GM23338 (cell line): ENCODE results near the gene PCDH12. TPM values are rescaled to one million over a fixed set of nuclear protein-coding genes. Genes with fewer than 3 reads are reported as not detected.

Experiments used
- ATAC-seq: fragments of 200-7000 bp; cut with Tn5 transposase; 3 replicates; pipeline ENCODE4 v1.9.1; 2020
- DNase-seq: peaks from one replicate; pipeline ENCODE4 v3.0.0-alpha.2; 2015; ENCODE audit warnings: low spot score
- H2AFZ ChIP-seq: fragments of 200-600 bp; sonication (generic); 2 replicates; pipeline ENCODE4 v1.8.0; 2016; ENCODE audit warnings: antibody characterized with exemption, mild to moderate bottlenecking, moderate library complexity
- H3F3A ChIP-seq: fragments of 200-600 bp; sonication (generic); replicated peaks from 2 replicates; pipeline ENCODE4 v1.8.0; 2017; ENCODE audit warnings: antibody characterized with exemption, mixed run types, low read depth
- H3K27ac ChIP-seq: fragments of 200-600 bp; sonication (generic); 2 replicates; pipeline ENCODE4 v1.6.1; 2016; ENCODE audit warnings: low read depth
- H3K27me3 ChIP-seq: fragments of 200-600 bp; sonication (generic); 2 replicates; pipeline ENCODE4 v1.8.0; 2016; ENCODE audit warnings: mild to moderate bottlenecking, mixed run types, moderate library complexity; ENCODE audit not compliant: insufficient read depth
- H3K36me3 ChIP-seq: fragments of 200-600 bp; sonication (generic); 2 replicates; pipeline ENCODE4 v1.8.0; 2016; ENCODE audit warnings: mild to moderate bottlenecking; ENCODE audit not compliant: insufficient read depth
- H3K4me1 ChIP-seq: fragments of 200-600 bp; sonication (generic); 2 replicates; pipeline ENCODE4 v1.8.0; 2016; ENCODE audit warnings: mild to moderate bottlenecking, moderate library complexity; ENCODE audit not compliant: insufficient read depth
- H3K4me2 ChIP-seq: fragments of 200-600 bp; sonication (generic); 2 replicates; pipeline ENCODE4 v1.7.1; 2017; ENCODE audit warnings: mixed run types
- H3K4me3 ChIP-seq: fragments of 200-600 bp; sonication (generic); 2 replicates; pipeline ENCODE4 v1.6.1; 2016; ENCODE audit warnings: mixed run types
- H3K79me2 ChIP-seq: fragments of 200-600 bp; sonication (generic); replicated peaks from 2 replicates; pipeline ENCODE4 v1.8.0; 2017; ENCODE audit warnings: mild to moderate bottlenecking; ENCODE audit not compliant: insufficient read depth
- H3K9me2 ChIP-seq: fragments of 200-600 bp; sonication (generic); 2 replicates; pipeline ENCODE4 v1.8.0; 2017; ENCODE audit not compliant: insufficient read depth
- H4K20me1 ChIP-seq: fragments of 200-600 bp; sonication (generic); replicated peaks from 2 replicates; pipeline ENCODE4 v1.8.0; 2017; ENCODE audit warnings: mild to moderate bottlenecking; ENCODE audit not compliant: insufficient read depth
- H3K27ac Mint-ChIP-seq: 2 replicates; pipeline ENCODE4 v1.8.0; 2020; ENCODE audit warnings: inconsistent platforms, mild to moderate bottlenecking, moderate library complexity, mixed read lengths
- H3K27me3 Mint-ChIP-seq: 3 replicates; pipeline ENCODE4 v1.8.0; 2022; ENCODE audit warnings: low read depth, mild to moderate bottlenecking, moderate library complexity, mixed read lengths, inconsistent platforms; ENCODE audit not compliant: insufficient read depth, poor library complexity
- H3K36me3 Mint-ChIP-seq: 3 replicates; pipeline ENCODE4 v1.8.0; 2021; ENCODE audit warnings: low read depth, mild to moderate bottlenecking, inconsistent platforms, moderate library complexity, mixed read lengths
- H3K4me1 Mint-ChIP-seq: 3 replicates; pipeline ENCODE4 v1.8.0; 2020; ENCODE audit warnings: mild to moderate bottlenecking, inconsistent platforms, mixed read lengths
- H3K4me3 Mint-ChIP-seq: 3 replicates; pipeline ENCODE4 v1.8.0; 2021; ENCODE audit warnings: moderate library complexity, mild to moderate bottlenecking, inconsistent platforms, mixed read lengths
- H3K9me3 Mint-ChIP-seq: 3 replicates; pipeline ENCODE4 v1.8.0; 2020; ENCODE audit warnings: moderate library complexity, mild to moderate bottlenecking, inconsistent platforms, mixed read lengths
- CREB1 ChIP-seq: fragments of 250-450 bp; sonication (Bioruptor Pico); IDR thresholded peaks from 2 replicates; pipeline ENCODE4 v1.5.0; 2020; ENCODE audit warnings: low read depth, mild to moderate bottlenecking, moderate library complexity
- ETS1 ChIP-seq: IDR thresholded peaks from 2 replicates; pipeline ENCODE4 v1.6.1; 2016; ENCODE audit warnings: antibody characterized with exemption
- EZH2 ChIP-seq: fragments of 200-600 bp; sonication (generic); IDR thresholded peaks from one replicate; pipeline ENCODE4 v1.8.0; 2017; ENCODE audit warnings: antibody characterized with exemption, mild to moderate bottlenecking, low read depth; ENCODE audit not compliant: unreplicated experiment
- EZH2phosphoT487 ChIP-seq: fragments of 200-600 bp; sonication (generic); IDR thresholded peaks from one replicate; pipeline ENCODE4 v1.8.1; 2018; ENCODE audit warnings: antibody characterized with exemption; ENCODE audit not compliant: unreplicated experiment
- JUNB ChIP-seq: IDR thresholded peaks from one replicate; pipeline ENCODE4 v1.6.1; 2016; ENCODE audit warnings: antibody characterized with exemption; ENCODE audit not compliant: unreplicated experiment
- NANOG ChIP-seq: IDR thresholded peaks from 2 replicates; pipeline ENCODE4 v1.6.1; 2016; ENCODE audit warnings: antibody characterized with exemption, borderline replicate concordance
- POLR2AphosphoS5 ChIP-seq: IDR thresholded peaks from 2 replicates; pipeline ENCODE4 v1.6.1; 2016; ENCODE audit warnings: antibody characterized with exemption, low read depth
- ZNF114 ChIP-seq: fragments of 250-450 bp; sonication (Bioruptor Pico); IDR thresholded peaks from 2 replicates; pipeline ENCODE4 v1.5.0; 2020; ENCODE audit warnings: mild to moderate bottlenecking, moderate library complexity
- ZNF331 ChIP-seq: fragments of 250-450 bp; sonication (Bioruptor Pico); IDR thresholded peaks from 2 replicates; pipeline ENCODE4 v1.5.0; 2020; ENCODE audit warnings: low read depth, mild to moderate bottlenecking, moderate library complexity
- polyA plus RNA-seq: library from polyadenylated mRNA; unstranded; fragments of >200 nt; fragmentation: Nextera tagmentation; extraction: Ambion mirVana; gene quantifications from 2 replicates; pipeline ENCODE4 v1.2.1, GENCODE V29; 2016
- total RNA-seq: library from RNA; depleted of rRNA; stranded (reverse); fragments of >200 nt; shearing (Covaris generic); gene quantifications from 2 replicates; pipeline ENCODE4 v1.2.3, GENCODE V29; 2014
- TF ChIP-seq, protein P1 (sequence below), 2 experiments: fragments of 200-600 bp in 1 of 2; sonication (generic) in 1 of 2; conservative IDR thresholded peaks; 2 replicates each; pipeline versions ENCODE4 v1.5.1 to v1.6.1; 2016 to 2017; ENCODE audit warnings: antibody characterized with exemption in 2 of 2, low read depth in 2 of 2, mild to moderate bottlenecking in 2 of 2, moderate library complexity in 1 of 2
- TF ChIP-seq, protein P2 (sequence below): fragments of 250-450 bp; sonication (Bioruptor Pico); IDR thresholded peaks from 2 replicates; pipeline ENCODE4 v1.5.0; 2020; ENCODE audit warnings: mild to moderate bottlenecking, moderate library complexity

PCDH12 gene
- total and polyA plus RNA-seq, 2 experiments from 2014 or later = 0.14 to 0.29 TPM

- TF ChIP-seq, protein P1, sequence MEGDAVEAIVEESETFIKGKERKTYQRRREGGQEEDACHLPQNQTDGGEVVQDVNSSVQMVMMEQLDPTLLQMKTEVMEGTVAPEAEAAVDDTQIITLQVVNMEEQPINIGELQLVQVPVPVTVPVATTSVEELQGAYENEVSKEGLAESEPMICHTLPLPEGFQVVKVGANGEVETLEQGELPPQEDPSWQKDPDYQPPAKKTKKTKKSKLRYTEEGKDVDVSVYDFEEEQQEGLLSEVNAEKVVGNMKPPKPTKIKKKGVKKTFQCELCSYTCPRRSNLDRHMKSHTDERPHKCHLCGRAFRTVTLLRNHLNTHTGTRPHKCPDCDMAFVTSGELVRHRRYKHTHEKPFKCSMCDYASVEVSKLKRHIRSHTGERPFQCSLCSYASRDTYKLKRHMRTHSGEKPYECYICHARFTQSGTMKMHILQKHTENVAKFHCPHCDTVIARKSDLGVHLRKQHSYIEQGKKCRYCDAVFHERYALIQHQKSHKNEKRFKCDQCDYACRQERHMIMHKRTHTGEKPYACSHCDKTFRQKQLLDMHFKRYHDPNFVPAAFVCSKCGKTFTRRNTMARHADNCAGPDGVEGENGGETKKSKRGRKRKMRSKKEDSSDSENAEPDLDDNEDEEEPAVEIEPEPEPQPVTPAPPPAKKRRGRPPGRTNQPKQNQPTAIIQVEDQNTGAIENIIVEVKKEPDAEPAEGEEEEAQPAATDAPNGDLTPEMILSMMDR (conservative IDR thresholded peaks at IDR 0.05; ENCODE audit: low read depth in 2 of 2) = peak in 1 of 2 experiments; percentile 22; a peak in 2 of 4 replicates
- TF ChIP-seq EZH2 = no peak
- Mint-ChIP-seq H3K9me3 (no peaks in the 10 kb centered on the region), H3K36me3 (peaks cover 84% of the 10 kb centered on the region), H3K27ac (no peak overlapping the region), H3K4me1 (peaks cover 4% of the 10 kb centered on the region; the same call in 1 of the 3 replicates), H3K4me3 (no peak overlapping the region), H3K27me3 (peaks cover 4% of the 10 kb centered on the region)
- DNase-seq (no peak), ATAC-seq (no peak)
- Histone ChIP-seq H3K79me2 (peaks cover 11% of the 10 kb centered on the region), H3K36me3 (peaks cover 52% of the 10 kb centered on the region), H3K4me2 (no peak overlapping the region), H3K27me3 (no peaks in the 10 kb centered on the region), H3K27ac (no peak overlapping the region), H4K20me1 (peaks cover 3% of the 10 kb centered on the region), H3F3A (peaks cover 4% of the 10 kb centered on the region; the same call in 1 of the 2 replicates), H2AFZ (no peak overlapping the region), H3K9me2 (0 out of 2 replicates have a peak, but pooled peaks cover 3% of the 10 kb centered on the region), H3K4me3 (no peak overlapping the region), H3K4me1 (peaks cover under 1% of the 10 kb centered on the region; the same call in 1 of the 2 replicates)
These were observed 28.5 kb downstream of the PCDH12 start for GRCh38 chr5:141929398-141930058.

DNA sequence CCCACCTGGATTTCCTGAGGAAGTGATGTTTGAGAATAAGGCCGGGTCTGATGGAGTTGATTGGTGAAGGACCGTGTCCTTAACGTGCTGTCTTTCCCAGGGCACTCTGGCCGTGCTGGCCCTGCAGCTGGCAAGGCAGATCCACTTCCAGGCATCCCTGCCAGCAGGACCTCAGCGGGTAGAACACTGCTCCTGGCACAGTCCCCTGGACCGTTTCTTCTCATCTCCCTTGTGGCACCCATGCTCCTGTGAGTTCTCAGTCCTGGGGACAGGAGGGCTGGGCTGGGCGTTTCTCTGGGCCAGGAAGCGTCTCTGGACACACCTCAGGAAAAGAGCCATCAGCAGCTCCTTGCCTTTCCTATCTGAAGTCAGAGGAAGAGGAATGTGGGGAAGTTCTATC lies 30.0 kb downstream of the PCDH12 start:
- H3K4me3 ChIP-seq = no peak overlapping the region
- Mint-ChIP-seq H3K9me3 (no peaks in the 10 kb centered on the region; the same call in 2 of the 3 replicates), H3K27ac (no peak overlapping the region), H3K4me3 (no peak overlapping the region), H3K4me1 (peaks cover 8% of the 10 kb centered on the region), H3K36me3 (peaks cover 77% of the 10 kb centered on the region), H3K27me3 (peaks cover 9% of the 10 kb centered on the region)
- no peak overlapping the region for H3K4me2 ChIP-seq
- H3K27ac ChIP-seq = no peak overlapping the region
- H3K27me3 ChIP-seq = no peaks in the 10 kb centered on the region
- ATAC-seq (no peak), DNase-seq (no peak)
- peaks cover 15% of the 10 kb centered on the region for H3K79me2 ChIP-seq
- peaks cover 2% of the 10 kb centered on the region; the same call in 1 of the 2 replicates for H3F3A ChIP-seq
- peaks cover 46% of the 10 kb centered on the region for H3K36me3 ChIP-seq
- H2AFZ ChIP-seq = no peak overlapping the region
- H4K20me1 ChIP-seq = peaks cover 3% of the 10 kb centered on the region; the same call in 1 of the 2 replicates
- H3K4me1 ChIP-seq = peaks cover 8% of the 10 kb centered on the region; the same call in 1 of the 2 replicates
- TF ChIP-seq JUNB = no peak
- no peak for TF ChIP-seq CREB1 (CRISPR knock-in tag)
- TF ChIP-seq ZNF331 (CRISPR knock-in tag) = no peak
- TF ChIP-seq ETS1 = no peak
- TF ChIP-seq ZNF114 (CRISPR knock-in tag) = no peak
- no peak for TF ChIP-seq EZH2phosphoT487
- TF ChIP-seq, protein P2, sequence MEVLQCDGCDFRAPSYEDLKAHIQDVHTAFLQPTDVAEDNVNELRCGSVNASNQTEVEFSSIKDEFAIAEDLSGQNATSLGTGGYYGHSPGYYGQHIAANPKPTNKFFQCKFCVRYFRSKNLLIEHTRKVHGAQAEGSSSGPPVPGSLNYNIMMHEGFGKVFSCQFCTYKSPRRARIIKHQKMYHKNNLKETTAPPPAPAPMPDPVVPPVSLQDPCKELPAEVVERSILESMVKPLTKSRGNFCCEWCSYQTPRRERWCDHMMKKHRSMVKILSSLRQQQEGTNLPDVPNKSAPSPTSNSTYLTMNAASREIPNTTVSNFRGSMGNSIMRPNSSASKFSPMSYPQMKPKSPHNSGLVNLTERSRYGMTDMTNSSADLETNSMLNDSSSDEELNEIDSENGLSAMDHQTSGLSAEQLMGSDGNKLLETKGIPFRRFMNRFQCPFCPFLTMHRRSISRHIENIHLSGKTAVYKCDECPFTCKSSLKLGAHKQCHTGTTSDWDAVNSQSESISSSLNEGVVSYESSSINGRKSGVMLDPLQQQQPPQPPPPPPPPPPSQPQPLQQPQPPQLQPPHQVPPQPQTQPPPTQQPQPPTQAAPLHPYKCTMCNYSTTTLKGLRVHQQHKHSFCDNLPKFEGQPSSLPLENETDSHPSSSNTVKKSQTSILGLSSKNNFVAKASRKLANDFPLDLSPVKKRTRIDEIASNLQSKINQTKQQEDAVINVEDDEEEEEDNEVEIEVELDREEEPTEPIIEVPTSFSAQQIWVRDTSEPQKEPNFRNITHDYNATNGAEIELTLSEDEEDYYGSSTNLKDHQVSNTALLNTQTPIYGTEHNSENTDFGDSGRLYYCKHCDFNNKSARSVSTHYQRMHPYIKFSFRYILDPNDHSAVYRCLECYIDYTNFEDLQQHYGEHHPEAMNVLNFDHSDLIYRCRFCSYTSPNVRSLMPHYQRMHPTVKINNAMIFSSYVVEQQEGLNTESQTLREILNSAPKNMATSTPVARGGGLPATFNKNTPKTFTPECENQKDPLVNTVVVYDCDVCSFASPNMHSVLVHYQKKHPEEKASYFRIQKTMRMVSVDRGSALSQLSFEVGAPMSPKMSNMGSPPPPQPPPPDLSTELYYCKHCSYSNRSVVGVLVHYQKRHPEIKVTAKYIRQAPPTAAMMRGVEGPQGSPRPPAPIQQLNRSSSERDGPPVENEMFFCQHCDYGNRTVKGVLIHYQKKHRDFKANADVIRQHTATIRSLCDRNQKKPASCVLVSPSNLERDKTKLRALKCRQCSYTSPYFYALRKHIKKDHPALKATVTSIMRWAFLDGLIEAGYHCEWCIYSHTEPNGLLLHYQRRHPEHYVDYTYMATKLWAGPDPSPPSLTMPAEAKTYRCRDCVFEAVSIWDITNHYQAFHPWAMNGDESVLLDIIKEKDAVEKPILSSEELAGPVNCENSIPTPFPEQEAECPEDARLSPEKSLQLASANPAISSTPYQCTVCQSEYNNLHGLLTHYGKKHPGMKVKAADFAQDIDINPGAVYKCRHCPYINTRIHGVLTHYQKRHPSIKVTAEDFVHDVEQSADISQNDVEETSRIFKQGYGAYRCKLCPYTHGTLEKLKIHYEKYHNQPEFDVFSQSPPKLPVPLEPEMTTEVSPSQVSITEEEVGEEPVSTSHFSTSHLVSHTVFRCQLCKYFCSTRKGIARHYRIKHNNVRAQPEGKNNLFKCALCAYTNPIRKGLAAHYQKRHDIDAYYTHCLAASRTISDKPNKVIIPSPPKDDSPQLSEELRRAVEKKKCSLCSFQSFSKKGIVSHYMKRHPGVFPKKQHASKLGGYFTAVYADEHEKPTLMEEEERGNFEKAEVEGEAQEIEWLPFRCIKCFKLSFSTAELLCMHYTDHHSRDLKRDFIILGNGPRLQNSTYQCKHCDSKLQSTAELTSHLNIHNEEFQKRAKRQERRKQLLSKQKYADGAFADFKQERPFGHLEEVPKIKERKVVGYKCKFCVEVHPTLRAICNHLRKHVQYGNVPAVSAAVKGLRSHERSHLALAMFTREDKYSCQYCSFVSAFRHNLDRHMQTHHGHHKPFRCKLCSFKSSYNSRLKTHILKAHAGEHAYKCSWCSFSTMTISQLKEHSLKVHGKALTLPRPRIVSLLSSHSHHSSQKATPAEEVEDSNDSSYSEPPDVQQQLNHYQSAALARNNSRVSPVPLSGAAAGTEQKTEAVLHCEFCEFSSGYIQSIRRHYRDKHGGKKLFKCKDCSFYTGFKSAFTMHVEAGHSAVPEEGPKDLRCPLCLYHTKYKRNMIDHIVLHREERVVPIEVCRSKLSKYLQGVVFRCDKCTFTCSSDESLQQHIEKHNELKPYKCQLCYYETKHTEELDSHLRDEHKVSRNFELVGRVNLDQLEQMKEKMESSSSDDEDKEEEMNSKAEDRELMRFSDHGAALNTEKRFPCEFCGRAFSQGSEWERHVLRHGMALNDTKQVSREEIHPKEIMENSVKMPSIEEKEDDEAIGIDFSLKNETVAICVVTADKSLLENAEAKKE = no peak
- TF ChIP-seq EZH2 = no peak
- TF ChIP-seq POLR2AphosphoS5 = no peak
- TF ChIP-seq NANOG = no peak
- H3K9me2 ChIP-seq = 0 out of 2 replicates have a peak, but pooled peaks cover 3% of the 10 kb centered on the region
